PFSK-1 (cell line): ENCODE measurements around the gene PPP1R10.

ENCODE experiments used
- FOXP2 ChIP-seq: optimal IDR thresholded peaks from 2 replicates; pipeline ENCODE3; 2011; ENCODE audit warnings: borderline replicate concordance, control low read depth, inconsistent platforms; ENCODE audit not compliant: insufficient read depth; ENCODE audit errors: extremely low read length, extremely low read depth
- POLR2AphosphoS5 ChIP-seq: IDR thresholded peaks from 2 replicates; pipeline ENCODE4 v1.6.1; 2012; ENCODE audit warnings: low read depth, mild to moderate bottlenecking, control low read depth, low read length, moderate library complexity
- REST ChIP-seq, 2 experiments: IDR thresholded peaks; 2 replicates each; pipeline versions ENCODE4 v1.6.1 to v1.8.0; 2011 to 2012; ENCODE audit warnings: low read depth in 2 of 2, low read length in 2 of 2, control low read depth in 1 of 2, inconsistent platforms in 1 of 2, mild to moderate bottlenecking in 1 of 2, moderate library complexity in 1 of 2; ENCODE audit not compliant: insufficient read depth in 1 of 2
- SIN3A ChIP-seq: IDR thresholded peaks from 2 replicates; pipeline ENCODE4 v1.6.1; 2012; ENCODE audit warnings: mild to moderate bottlenecking, low read length, moderate library complexity, borderline replicate concordance; ENCODE audit not compliant: insufficient read depth
- TAF1 ChIP-seq: IDR thresholded peaks from 2 replicates; pipeline ENCODE4 v1.6.1; 2012; ENCODE audit warnings: low read length, control low read depth, borderline replicate concordance; ENCODE audit not compliant: insufficient read depth

- peak; percentile 66; the same call in 1 of the 2 replicates for TF ChIP-seq TAF1
- no peak for TF ChIP-seq REST (IDR thresholded peaks at IDR 0.05; ENCODE audit: insufficient read depth in 1 of 2, low read depth in 2 of 2, low read length in 2 of 2)
- TF ChIP-seq POLR2AphosphoS5: peak; percentile 82
- no peak for TF ChIP-seq SIN3A
- peak; percentile 60 for TF ChIP-seq FOXP2
These were observed 30.4 kb upstream of the PPP1R10 start for GRCh38 chr6:30647242-30648116.
